GM23338 (cell line): ENCODE results near the gene APELA. TPM values are rescaled to one million over a fixed set of nuclear protein-coding genes. Genes with fewer than 3 reads are reported as not detected.
A peak's percentile ranks its signal among the peaks of the same experiment; 100 is the strongest.

Experiments
- ATAC-seq: fragments of 200-7000 bp; cut with Tn5 transposase; 3 replicates; pipeline ENCODE4 v1.9.1; 2020
- DNase-seq: peaks from one replicate; pipeline ENCODE4 v3.0.0-alpha.2; 2015; ENCODE audit warnings: low spot score
- H2AFZ ChIP-seq: fragments of 200-600 bp; sonication (generic); 2 replicates; pipeline ENCODE4 v1.8.0; 2016; ENCODE audit warnings: antibody characterized with exemption, mild to moderate bottlenecking, moderate library complexity
- H3F3A ChIP-seq: fragments of 200-600 bp; sonication (generic); replicated peaks from 2 replicates; pipeline ENCODE4 v1.8.0; 2017; ENCODE audit warnings: antibody characterized with exemption, mixed run types, low read depth
- H3K27ac ChIP-seq: fragments of 200-600 bp; sonication (generic); 2 replicates; pipeline ENCODE4 v1.6.1; 2016; ENCODE audit warnings: low read depth
- H3K27me3 ChIP-seq: fragments of 200-600 bp; sonication (generic); 2 replicates; pipeline ENCODE4 v1.8.0; 2016; ENCODE audit warnings: mild to moderate bottlenecking, mixed run types, moderate library complexity; ENCODE audit not compliant: insufficient read depth
- H3K36me3 ChIP-seq: fragments of 200-600 bp; sonication (generic); 2 replicates; pipeline ENCODE4 v1.8.0; 2016; ENCODE audit warnings: mild to moderate bottlenecking; ENCODE audit not compliant: insufficient read depth
- H3K4me1 ChIP-seq: fragments of 200-600 bp; sonication (generic); 2 replicates; pipeline ENCODE4 v1.8.0; 2016; ENCODE audit warnings: mild to moderate bottlenecking, moderate library complexity; ENCODE audit not compliant: insufficient read depth
- H3K4me2 ChIP-seq: fragments of 200-600 bp; sonication (generic); 2 replicates; pipeline ENCODE4 v1.7.1; 2017; ENCODE audit warnings: mixed run types
- H3K4me3 ChIP-seq: fragments of 200-600 bp; sonication (generic); 2 replicates; pipeline ENCODE4 v1.6.1; 2016; ENCODE audit warnings: mixed run types
- H3K79me2 ChIP-seq: fragments of 200-600 bp; sonication (generic); replicated peaks from 2 replicates; pipeline ENCODE4 v1.8.0; 2017; ENCODE audit warnings: mild to moderate bottlenecking; ENCODE audit not compliant: insufficient read depth
- H3K9me2 ChIP-seq: fragments of 200-600 bp; sonication (generic); 2 replicates; pipeline ENCODE4 v1.8.0; 2017; ENCODE audit not compliant: insufficient read depth
- H4K20me1 ChIP-seq: fragments of 200-600 bp; sonication (generic); replicated peaks from 2 replicates; pipeline ENCODE4 v1.8.0; 2017; ENCODE audit warnings: mild to moderate bottlenecking; ENCODE audit not compliant: insufficient read depth
- H3K27ac Mint-ChIP-seq: 2 replicates; pipeline ENCODE4 v1.8.0; 2020; ENCODE audit warnings: inconsistent platforms, mild to moderate bottlenecking, moderate library complexity, mixed read lengths
- H3K27me3 Mint-ChIP-seq: 3 replicates; pipeline ENCODE4 v1.8.0; 2022; ENCODE audit warnings: low read depth, mild to moderate bottlenecking, moderate library complexity, mixed read lengths, inconsistent platforms; ENCODE audit not compliant: insufficient read depth, poor library complexity
- H3K36me3 Mint-ChIP-seq: 3 replicates; pipeline ENCODE4 v1.8.0; 2021; ENCODE audit warnings: low read depth, mild to moderate bottlenecking, inconsistent platforms, moderate library complexity, mixed read lengths
- H3K4me1 Mint-ChIP-seq: 3 replicates; pipeline ENCODE4 v1.8.0; 2020; ENCODE audit warnings: mild to moderate bottlenecking, inconsistent platforms, mixed read lengths
- H3K4me3 Mint-ChIP-seq: 3 replicates; pipeline ENCODE4 v1.8.0; 2021; ENCODE audit warnings: moderate library complexity, mild to moderate bottlenecking, inconsistent platforms, mixed read lengths
- H3K9me3 Mint-ChIP-seq: 3 replicates; pipeline ENCODE4 v1.8.0; 2020; ENCODE audit warnings: moderate library complexity, mild to moderate bottlenecking, inconsistent platforms, mixed read lengths
- CTCF ChIP-seq, 2 experiments: fragments of 200-600 bp in 1 of 2; sonication (generic) in 1 of 2; conservative IDR thresholded peaks; 2 replicates each; pipeline versions ENCODE4 v1.5.1 to v1.6.1; 2016 to 2017; ENCODE audit warnings: antibody characterized with exemption in 2 of 2, low read depth in 2 of 2, mild to moderate bottlenecking in 2 of 2, moderate library complexity in 1 of 2
- EZH2 ChIP-seq: fragments of 200-600 bp; sonication (generic); IDR thresholded peaks from one replicate; pipeline ENCODE4 v1.8.0; 2017; ENCODE audit warnings: antibody characterized with exemption, mild to moderate bottlenecking, low read depth; ENCODE audit not compliant: unreplicated experiment
- NANOG ChIP-seq: IDR thresholded peaks from 2 replicates; pipeline ENCODE4 v1.6.1; 2016; ENCODE audit warnings: antibody characterized with exemption, borderline replicate concordance
- POLR2AphosphoS5 ChIP-seq: IDR thresholded peaks from 2 replicates; pipeline ENCODE4 v1.6.1; 2016; ENCODE audit warnings: antibody characterized with exemption, low read depth
- STAT1 ChIP-seq: IDR thresholded peaks from one replicate; pipeline ENCODE4 v1.6.1; 2016; ENCODE audit warnings: antibody characterized with exemption; ENCODE audit not compliant: unreplicated experiment
- ZNF331 ChIP-seq: fragments of 250-450 bp; sonication (Bioruptor Pico); IDR thresholded peaks from 2 replicates; pipeline ENCODE4 v1.5.0; 2020; ENCODE audit warnings: low read depth, mild to moderate bottlenecking, moderate library complexity
- polyA plus RNA-seq: library from polyadenylated mRNA; unstranded; fragments of >200 nt; fragmentation: Nextera tagmentation; extraction: Ambion mirVana; gene quantifications from 2 replicates; pipeline ENCODE4 v1.2.1, GENCODE V29; 2016
- total RNA-seq: library from RNA; depleted of rRNA; stranded (reverse); fragments of >200 nt; shearing (Covaris generic); gene quantifications from 2 replicates; pipeline ENCODE4 v1.2.3, GENCODE V29; 2014
- TF ChIP-seq, protein P1 (sequence below): IDR thresholded peaks from one replicate; pipeline ENCODE4 v1.6.1; 2018; ENCODE audit warnings: antibody characterized with exemption; ENCODE audit not compliant: unreplicated experiment
- TF ChIP-seq, protein P2 (sequence below): fragments of 250-450 bp; sonication (Bioruptor Pico); IDR thresholded peaks from 2 replicates; pipeline ENCODE4 v1.5.0; 2020; ENCODE audit warnings: mild to moderate bottlenecking, moderate library complexity

Gene APELA
- total and polyA plus RNA-seq, 2 experiments from 2014 or later: 114 to 213 TPM

DNA sequence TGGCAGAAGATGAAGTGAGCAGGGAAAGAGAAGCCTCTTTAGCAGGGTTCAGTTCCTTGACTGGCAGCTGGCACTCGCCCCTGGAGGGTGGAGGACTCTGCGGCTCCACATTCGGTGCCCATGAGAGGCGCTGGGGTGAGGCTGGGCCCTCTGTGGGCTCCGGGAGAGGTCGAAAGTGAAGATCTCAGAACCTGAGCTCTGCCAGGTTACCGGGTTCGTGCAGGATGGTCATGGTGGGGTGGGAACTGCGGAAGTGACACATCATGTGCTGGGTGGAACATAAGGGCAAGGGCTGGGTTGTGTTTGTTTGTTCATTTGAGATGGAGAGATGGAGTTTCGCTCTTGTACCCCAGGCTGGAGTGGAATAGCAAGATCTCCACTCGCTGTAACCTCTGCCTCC, 56.3 kb downstream of the APELA start:
- TF ChIP-seq POLR2AphosphoS5: no peak
- no peak for TF ChIP-seq EZH2
- TF ChIP-seq, protein P1, sequence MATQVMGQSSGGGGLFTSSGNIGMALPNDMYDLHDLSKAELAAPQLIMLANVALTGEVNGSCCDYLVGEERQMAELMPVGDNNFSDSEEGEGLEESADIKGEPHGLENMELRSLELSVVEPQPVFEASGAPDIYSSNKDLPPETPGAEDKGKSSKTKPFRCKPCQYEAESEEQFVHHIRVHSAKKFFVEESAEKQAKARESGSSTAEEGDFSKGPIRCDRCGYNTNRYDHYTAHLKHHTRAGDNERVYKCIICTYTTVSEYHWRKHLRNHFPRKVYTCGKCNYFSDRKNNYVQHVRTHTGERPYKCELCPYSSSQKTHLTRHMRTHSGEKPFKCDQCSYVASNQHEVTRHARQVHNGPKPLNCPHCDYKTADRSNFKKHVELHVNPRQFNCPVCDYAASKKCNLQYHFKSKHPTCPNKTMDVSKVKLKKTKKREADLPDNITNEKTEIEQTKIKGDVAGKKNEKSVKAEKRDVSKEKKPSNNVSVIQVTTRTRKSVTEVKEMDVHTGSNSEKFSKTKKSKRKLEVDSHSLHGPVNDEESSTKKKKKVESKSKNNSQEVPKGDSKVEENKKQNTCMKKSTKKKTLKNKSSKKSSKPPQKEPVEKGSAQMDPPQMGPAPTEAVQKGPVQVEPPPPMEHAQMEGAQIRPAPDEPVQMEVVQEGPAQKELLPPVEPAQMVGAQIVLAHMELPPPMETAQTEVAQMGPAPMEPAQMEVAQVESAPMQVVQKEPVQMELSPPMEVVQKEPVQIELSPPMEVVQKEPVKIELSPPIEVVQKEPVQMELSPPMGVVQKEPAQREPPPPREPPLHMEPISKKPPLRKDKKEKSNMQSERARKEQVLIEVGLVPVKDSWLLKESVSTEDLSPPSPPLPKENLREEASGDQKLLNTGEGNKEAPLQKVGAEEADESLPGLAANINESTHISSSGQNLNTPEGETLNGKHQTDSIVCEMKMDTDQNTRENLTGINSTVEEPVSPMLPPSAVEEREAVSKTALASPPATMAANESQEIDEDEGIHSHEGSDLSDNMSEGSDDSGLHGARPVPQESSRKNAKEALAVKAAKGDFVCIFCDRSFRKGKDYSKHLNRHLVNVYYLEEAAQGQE: no peak
- TF ChIP-seq CTCF (conservative IDR thresholded peaks at IDR 0.05; ENCODE audit: low read depth in 2 of 2): no peak
- H3K9me2 ChIP-seq: no peaks in the 10 kb centered on the region
- no peaks in the 10 kb centered on the region for H4K20me1 ChIP-seq
- DNase-seq: no peak
- ATAC-seq: no peak
- no peaks in the 10 kb centered on the region for H3F3A ChIP-seq
- Mint-ChIP-seq H3K9me3 (no peaks in the 10 kb centered on the region), H3K36me3 (no peaks in the 10 kb centered on the region), H3K4me1 (peaks cover 31% of the 10 kb centered on the region), H3K27me3 (peaks cover 3% of the 10 kb centered on the region), H3K27ac (no peak overlapping the region), H3K4me3 (no peak overlapping the region)
- no peak overlapping the region for H3K4me3 ChIP-seq
- no peak overlapping the region for H3K4me2 ChIP-seq
- peaks cover 16% of the 10 kb centered on the region for H3K4me1 ChIP-seq
- H3K36me3 ChIP-seq: no peaks in the 10 kb centered on the region
- peak overlapping the region; percentile 34; the same call in 1 of the 2 replicates for H2AFZ ChIP-seq
- H3K27me3 ChIP-seq: no peaks in the 10 kb centered on the region
- H3K79me2 ChIP-seq: no peaks in the 10 kb centered on the region
- H3K27ac ChIP-seq: no peak overlapping the region

GRCh38 chr4:164935363-164935762, 58.4 kb downstream of the APELA start:
- peak overlapping the region; percentile 89; the same call in 1 of the 2 replicates for H3K27ac Mint-ChIP-seq
- Histone ChIP-seq H3K79me2 (no peaks in the 10 kb centered on the region), H3K4me1 (peaks cover 16% of the 10 kb centered on the region), H3K4me3 (no peak overlapping the region), H3F3A (no peaks in the 10 kb centered on the region), H3K4me2 (no peak overlapping the region), H3K9me2 (no peaks in the 10 kb centered on the region), H2AFZ (peak overlapping the region; percentile 88), H3K27me3 (no peaks in the 10 kb centered on the region), H4K20me1 (no peaks in the 10 kb centered on the region), H3K27ac (no peak overlapping the region), H3K36me3 (no peaks in the 10 kb centered on the region)
- TF ChIP-seq ZNF331 (CRISPR knock-in tag) (no peak), STAT1 (no peak), NANOG (no peak), CTCF (conservative IDR thresholded peaks at IDR 0.05; ENCODE audit: low read depth in 2 of 2) (peak; percentile 68 to 70)
- TF ChIP-seq, protein P2, sequence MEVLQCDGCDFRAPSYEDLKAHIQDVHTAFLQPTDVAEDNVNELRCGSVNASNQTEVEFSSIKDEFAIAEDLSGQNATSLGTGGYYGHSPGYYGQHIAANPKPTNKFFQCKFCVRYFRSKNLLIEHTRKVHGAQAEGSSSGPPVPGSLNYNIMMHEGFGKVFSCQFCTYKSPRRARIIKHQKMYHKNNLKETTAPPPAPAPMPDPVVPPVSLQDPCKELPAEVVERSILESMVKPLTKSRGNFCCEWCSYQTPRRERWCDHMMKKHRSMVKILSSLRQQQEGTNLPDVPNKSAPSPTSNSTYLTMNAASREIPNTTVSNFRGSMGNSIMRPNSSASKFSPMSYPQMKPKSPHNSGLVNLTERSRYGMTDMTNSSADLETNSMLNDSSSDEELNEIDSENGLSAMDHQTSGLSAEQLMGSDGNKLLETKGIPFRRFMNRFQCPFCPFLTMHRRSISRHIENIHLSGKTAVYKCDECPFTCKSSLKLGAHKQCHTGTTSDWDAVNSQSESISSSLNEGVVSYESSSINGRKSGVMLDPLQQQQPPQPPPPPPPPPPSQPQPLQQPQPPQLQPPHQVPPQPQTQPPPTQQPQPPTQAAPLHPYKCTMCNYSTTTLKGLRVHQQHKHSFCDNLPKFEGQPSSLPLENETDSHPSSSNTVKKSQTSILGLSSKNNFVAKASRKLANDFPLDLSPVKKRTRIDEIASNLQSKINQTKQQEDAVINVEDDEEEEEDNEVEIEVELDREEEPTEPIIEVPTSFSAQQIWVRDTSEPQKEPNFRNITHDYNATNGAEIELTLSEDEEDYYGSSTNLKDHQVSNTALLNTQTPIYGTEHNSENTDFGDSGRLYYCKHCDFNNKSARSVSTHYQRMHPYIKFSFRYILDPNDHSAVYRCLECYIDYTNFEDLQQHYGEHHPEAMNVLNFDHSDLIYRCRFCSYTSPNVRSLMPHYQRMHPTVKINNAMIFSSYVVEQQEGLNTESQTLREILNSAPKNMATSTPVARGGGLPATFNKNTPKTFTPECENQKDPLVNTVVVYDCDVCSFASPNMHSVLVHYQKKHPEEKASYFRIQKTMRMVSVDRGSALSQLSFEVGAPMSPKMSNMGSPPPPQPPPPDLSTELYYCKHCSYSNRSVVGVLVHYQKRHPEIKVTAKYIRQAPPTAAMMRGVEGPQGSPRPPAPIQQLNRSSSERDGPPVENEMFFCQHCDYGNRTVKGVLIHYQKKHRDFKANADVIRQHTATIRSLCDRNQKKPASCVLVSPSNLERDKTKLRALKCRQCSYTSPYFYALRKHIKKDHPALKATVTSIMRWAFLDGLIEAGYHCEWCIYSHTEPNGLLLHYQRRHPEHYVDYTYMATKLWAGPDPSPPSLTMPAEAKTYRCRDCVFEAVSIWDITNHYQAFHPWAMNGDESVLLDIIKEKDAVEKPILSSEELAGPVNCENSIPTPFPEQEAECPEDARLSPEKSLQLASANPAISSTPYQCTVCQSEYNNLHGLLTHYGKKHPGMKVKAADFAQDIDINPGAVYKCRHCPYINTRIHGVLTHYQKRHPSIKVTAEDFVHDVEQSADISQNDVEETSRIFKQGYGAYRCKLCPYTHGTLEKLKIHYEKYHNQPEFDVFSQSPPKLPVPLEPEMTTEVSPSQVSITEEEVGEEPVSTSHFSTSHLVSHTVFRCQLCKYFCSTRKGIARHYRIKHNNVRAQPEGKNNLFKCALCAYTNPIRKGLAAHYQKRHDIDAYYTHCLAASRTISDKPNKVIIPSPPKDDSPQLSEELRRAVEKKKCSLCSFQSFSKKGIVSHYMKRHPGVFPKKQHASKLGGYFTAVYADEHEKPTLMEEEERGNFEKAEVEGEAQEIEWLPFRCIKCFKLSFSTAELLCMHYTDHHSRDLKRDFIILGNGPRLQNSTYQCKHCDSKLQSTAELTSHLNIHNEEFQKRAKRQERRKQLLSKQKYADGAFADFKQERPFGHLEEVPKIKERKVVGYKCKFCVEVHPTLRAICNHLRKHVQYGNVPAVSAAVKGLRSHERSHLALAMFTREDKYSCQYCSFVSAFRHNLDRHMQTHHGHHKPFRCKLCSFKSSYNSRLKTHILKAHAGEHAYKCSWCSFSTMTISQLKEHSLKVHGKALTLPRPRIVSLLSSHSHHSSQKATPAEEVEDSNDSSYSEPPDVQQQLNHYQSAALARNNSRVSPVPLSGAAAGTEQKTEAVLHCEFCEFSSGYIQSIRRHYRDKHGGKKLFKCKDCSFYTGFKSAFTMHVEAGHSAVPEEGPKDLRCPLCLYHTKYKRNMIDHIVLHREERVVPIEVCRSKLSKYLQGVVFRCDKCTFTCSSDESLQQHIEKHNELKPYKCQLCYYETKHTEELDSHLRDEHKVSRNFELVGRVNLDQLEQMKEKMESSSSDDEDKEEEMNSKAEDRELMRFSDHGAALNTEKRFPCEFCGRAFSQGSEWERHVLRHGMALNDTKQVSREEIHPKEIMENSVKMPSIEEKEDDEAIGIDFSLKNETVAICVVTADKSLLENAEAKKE: 0 out of 2 replicates have a peak, but pooled peaks have one; percentile 8
- no peak overlapping the region for H3K4me3 Mint-ChIP-seq
- H3K4me1 Mint-ChIP-seq: peaks cover 31% of the 10 kb centered on the region
- DNase-seq (peak; percentile 77), ATAC-seq (peak; percentile 85)
- peaks cover 3% of the 10 kb centered on the region for H3K27me3 Mint-ChIP-seq
- no peaks in the 10 kb centered on the region for H3K9me3 Mint-ChIP-seq
- H3K36me3 Mint-ChIP-seq: no peaks in the 10 kb centered on the region
